Cardiac muscle cell (in vitro differentiated cells and primary cell): ENCODE data around the gene ZBTB46. TPM values are rescaled to one million over a fixed set of nuclear protein-coding genes. Genes with fewer than 3 reads are reported as not detected.

ENCODE experiments used
- DNase-seq, 2 donors: peaks; one replicate each; pipeline versions ENCODE4 v3.0.0 to v3.0.0-alpha.2; 2010 to 2017; ENCODE audit warnings: low read depth in 1 of 2, low spot score in 1 of 2
- H3K27ac ChIP-seq: fragments of 200-600 bp; sonication (generic); 2 replicates; pipeline ENCODE4 v1.5.1; 2016
- H3K27me3 ChIP-seq: fragments of 200-600 bp; sonication (generic); 2 replicates; pipeline ENCODE4 v1.6.0; 2016; ENCODE audit warnings: control low read depth
- H3K36me3 ChIP-seq: fragments of 200-600 bp; sonication (generic); 2 replicates; pipeline ENCODE4 v1.5.1; 2016; ENCODE audit warnings: control low read depth
- H3K4me1 ChIP-seq: fragments of 200-600 bp; sonication (generic); 2 replicates; pipeline ENCODE4 v1.8.1; 2017; ENCODE audit warnings: low read depth, mild to moderate bottlenecking, mixed run types
- H3K4me3 ChIP-seq: fragments of 200-600 bp; sonication (generic); 2 replicates; pipeline ENCODE4 v1.5.1; 2016; ENCODE audit warnings: mild to moderate bottlenecking
- H3K9me3 ChIP-seq: fragments of 200-600 bp; sonication (generic); 2 replicates; pipeline ENCODE4 v1.5.1; 2017; ENCODE audit warnings: low read depth, mild to moderate bottlenecking, control low read depth
- polyA plus RNA-seq: library from polyadenylated mRNA; unstranded; fragments of >200 nt; fragmentation: Nextera tagmentation; extraction: Ambion mirVana; gene quantifications from 2 replicates; pipeline ENCODE4 v1.2.1, GENCODE V29; 2016
- total RNA-seq: library from RNA; depleted of rRNA; stranded (reverse); fragments of >200 nt; gene quantifications from 2 replicates; pipeline ENCODE4 v1.2.3, GENCODE V29; 2016
- TF ChIP-seq, protein P1 (sequence below): IDR thresholded peaks from 2 replicates; pipeline ENCODE4 v1.5.1; 2012; ENCODE audit warnings: low read depth, mild to moderate bottlenecking, low read length

Gene ZBTB46
- total and polyA plus RNA-seq, 2 experiments from 2014 or later, result 24.1 to 53.4 TPM

DNA sequence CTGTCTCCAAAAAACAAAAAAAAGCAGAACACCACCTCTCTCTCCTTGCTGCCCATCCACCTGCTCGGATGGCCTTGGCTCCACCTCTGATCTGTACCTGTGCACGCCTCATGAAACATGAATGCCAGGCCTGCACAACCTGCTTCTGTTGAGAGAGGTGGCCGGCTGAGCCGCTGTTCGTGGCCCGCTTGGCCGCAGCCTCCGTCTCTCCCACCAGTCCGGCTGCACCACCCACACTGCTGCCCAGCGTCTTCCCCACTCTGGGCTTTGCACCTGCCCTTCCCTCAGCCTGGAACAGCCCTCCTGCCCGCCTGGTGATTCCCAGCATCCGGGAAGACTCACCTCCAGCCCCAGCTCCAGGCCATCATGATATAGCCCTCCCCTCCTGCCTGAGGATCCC, 12.2 kb upstream of the ZBTB46 start:
- Histone ChIP-seq H3K4me3 (no peak overlapping the region), H3K36me3 (no peaks in the 10 kb centered on the region), H3K4me1 (peaks cover 26% of the 10 kb centered on the region), H3K27ac (no peak overlapping the region), H3K27me3 (no peaks in the 10 kb centered on the region), H3K9me3 (no peaks in the 10 kb centered on the region)
- no peak for DNase-seq
- TF ChIP-seq, protein P1, sequence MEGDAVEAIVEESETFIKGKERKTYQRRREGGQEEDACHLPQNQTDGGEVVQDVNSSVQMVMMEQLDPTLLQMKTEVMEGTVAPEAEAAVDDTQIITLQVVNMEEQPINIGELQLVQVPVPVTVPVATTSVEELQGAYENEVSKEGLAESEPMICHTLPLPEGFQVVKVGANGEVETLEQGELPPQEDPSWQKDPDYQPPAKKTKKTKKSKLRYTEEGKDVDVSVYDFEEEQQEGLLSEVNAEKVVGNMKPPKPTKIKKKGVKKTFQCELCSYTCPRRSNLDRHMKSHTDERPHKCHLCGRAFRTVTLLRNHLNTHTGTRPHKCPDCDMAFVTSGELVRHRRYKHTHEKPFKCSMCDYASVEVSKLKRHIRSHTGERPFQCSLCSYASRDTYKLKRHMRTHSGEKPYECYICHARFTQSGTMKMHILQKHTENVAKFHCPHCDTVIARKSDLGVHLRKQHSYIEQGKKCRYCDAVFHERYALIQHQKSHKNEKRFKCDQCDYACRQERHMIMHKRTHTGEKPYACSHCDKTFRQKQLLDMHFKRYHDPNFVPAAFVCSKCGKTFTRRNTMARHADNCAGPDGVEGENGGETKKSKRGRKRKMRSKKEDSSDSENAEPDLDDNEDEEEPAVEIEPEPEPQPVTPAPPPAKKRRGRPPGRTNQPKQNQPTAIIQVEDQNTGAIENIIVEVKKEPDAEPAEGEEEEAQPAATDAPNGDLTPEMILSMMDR, result no peak

DNA sequence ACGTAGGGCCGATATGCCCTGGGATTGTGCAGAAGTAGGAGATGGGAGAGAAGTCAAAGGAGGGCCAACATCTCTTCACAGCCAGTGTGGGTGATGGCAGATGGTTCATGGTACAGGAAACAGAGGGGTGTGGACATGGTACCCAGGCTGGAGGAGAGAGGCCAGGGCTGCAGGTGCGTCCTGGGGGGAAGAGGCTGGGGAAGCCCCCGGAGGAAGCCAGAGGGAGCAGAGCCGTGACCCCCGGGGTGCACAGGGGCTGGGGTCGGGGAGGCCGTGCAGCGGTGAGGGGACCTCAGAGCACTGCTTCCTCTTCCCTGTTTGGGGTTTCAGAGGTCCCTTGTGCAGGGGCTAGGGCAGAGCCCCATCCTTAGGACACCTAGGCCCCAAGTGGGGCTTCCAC, 11.2 kb upstream of the ZBTB46 start:
- no peaks in the 10 kb centered on the region for H3K36me3 ChIP-seq
- TF ChIP-seq, protein P1, result no peak
- H3K27me3 ChIP-seq, result no peaks in the 10 kb centered on the region
- no peak overlapping the region for H3K4me3 ChIP-seq
- H3K4me1 ChIP-seq, result peaks cover 23% of the 10 kb centered on the region
- no peaks in the 10 kb centered on the region for H3K9me3 ChIP-seq
- DNase-seq, result no peak
- no peak overlapping the region for H3K27ac ChIP-seq

DNA sequence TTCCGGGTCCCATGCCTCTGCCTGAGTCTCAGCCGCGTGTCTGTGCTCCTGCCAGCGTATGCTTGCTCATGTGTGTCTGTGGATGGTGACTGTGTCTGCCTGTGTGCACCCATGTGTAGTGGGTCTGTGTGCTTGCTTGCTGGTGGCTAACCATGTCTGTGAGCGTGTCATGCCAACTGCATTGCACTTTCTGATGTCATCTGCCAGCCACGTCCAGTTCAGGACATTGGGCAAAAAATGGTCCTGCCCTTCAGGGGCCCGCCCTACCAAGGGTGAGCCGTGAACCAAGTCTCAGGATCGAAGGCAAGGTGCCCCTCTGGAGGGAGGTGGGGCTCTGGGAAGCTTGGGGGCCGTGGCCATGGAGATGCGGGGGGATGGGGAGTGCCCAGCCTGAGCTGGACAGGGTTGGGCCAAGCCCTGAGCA, 9.4 kb upstream of the ZBTB46 start:
- H3K27me3 ChIP-seq, result no peaks in the 10 kb centered on the region

DNA sequence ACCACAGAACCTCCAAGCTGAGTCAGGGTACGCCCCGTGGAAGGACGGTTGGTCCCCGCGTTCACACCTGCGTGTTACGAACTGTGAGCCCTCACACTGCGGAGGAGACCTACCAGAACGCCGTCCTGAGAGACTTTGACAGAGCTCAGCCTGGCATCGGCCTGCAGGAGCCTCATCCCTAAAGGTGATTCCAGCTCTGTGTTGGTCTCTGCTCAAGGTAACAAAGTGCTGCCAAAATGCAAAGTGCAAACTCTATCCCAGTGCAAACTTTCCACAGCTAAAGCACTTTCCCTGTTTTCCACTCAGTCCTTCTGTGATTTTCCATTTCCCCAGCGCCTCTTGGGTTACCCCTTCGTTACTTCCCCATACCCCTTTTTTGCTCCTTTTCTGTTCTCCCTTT, 8.6 kb upstream of the ZBTB46 start:
- Histone ChIP-seq H3K9me3 (no peaks in the 10 kb centered on the region), H3K27ac (no peak overlapping the region), H3K36me3 (no peaks in the 10 kb centered on the region), H3K4me3 (no peak overlapping the region), H3K27me3 (no peaks in the 10 kb centered on the region), H3K4me1 (peaks cover 20% of the 10 kb centered on the region)
- TF ChIP-seq, protein P1, result no peak
- no peak for DNase-seq

More for the DNA sequence above, 9.4 kb upstream of the ZBTB46 start:
- H3K4me1 ChIP-seq, result peaks cover 21% of the 10 kb centered on the region
- no peak for DNase-seq
- no peak overlapping the region for H3K4me3 ChIP-seq
- H3K27ac ChIP-seq, result no peak overlapping the region
- no peaks in the 10 kb centered on the region for H3K9me3 ChIP-seq
- H3K36me3 ChIP-seq, result no peaks in the 10 kb centered on the region
- TF ChIP-seq, protein P1, result no peak

DNA sequence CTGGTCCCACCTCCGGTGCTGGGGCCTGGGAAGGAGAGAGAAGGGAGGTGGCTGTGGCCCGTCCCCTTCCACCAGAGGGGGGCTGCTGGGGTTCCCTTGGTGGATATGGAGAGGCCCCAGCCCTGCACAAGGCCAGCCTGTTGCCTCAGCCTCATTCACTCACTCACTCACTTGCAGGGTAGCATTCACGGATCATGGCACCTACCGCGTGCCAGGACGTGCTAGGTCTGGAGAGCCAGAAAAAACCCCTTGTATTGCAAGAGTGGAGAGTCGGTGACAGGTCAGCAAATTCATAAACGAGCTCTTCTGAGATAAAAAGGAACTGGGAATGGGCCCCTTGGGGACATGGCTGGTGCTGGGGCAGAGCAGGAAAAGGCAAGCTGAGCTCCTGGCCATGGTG, 6.4 kb upstream of the ZBTB46 start:
- peaks cover 32% of the 10 kb centered on the region for H3K4me1 ChIP-seq
- H3K36me3 ChIP-seq, result no peaks in the 10 kb centered on the region
- H3K9me3 ChIP-seq, result no peaks in the 10 kb centered on the region
- H3K4me3 ChIP-seq, result no peak overlapping the region
- no peaks in the 10 kb centered on the region for H3K27me3 ChIP-seq
- TF ChIP-seq, protein P1, result no peak
- DNase-seq, result no peak
- peak overlapping the region; percentile 67 for H3K27ac ChIP-seq
